Muscle layer of duodenum (tissue), 2 donors: ENCODE measurements around the gene MRPS12.
"Not testable (repeated sequence)": the region's sequence is repeated elsewhere in the genome, so short reads cannot be mapped to it uniquely, and the experiment has no call there.

Experiments used
- H3K27ac ChIP-seq: one replicate; pipeline ENCODE4 v1.7.0; 2013; ENCODE audit warnings: mild to moderate bottlenecking, low read length
- H3K27me3 ChIP-seq: one replicate; pipeline ENCODE4 v1.7.0; 2013; ENCODE audit warnings: low read depth, mild to moderate bottlenecking, control low read depth, low read length
- H3K36me3 ChIP-seq, 2 donors: one replicate each; pipeline ENCODE4 v1.7.0; 2013; ENCODE audit warnings: low read length in 2 of 2, control low read depth in 1 of 2, mild to moderate bottlenecking in 1 of 2; ENCODE audit not compliant: insufficient read depth in 2 of 2, control insufficient read depth in 1 of 2
- H3K4me1 ChIP-seq, 2 donors: one replicate each; pipeline ENCODE4 v1.7.0; 2013; ENCODE audit warnings: low read length in 2 of 2, mild to moderate bottlenecking in 2 of 2, control low read depth in 1 of 2, moderate library complexity in 1 of 2; ENCODE audit not compliant: insufficient read depth in 2 of 2, control insufficient read depth in 1 of 2
- H3K4me3 ChIP-seq, 2 donors: one replicate each; pipeline ENCODE4 v1.7.0; 2013; ENCODE audit warnings: low read length in 2 of 2, low read depth in 1 of 2, mild to moderate bottlenecking in 1 of 2
- H3K9me3 ChIP-seq, 2 donors: one replicate each; pipeline ENCODE4 v1.7.0; 2013; ENCODE audit warnings: low read length in 2 of 2, control low read depth in 1 of 2, mild to moderate bottlenecking in 1 of 2; ENCODE audit not compliant: control insufficient read depth in 1 of 2
- donor health status: healthy.

The MRPS12 gene

GRCh38 chr19:38921420-38922274 lies 9.1 kb upstream of the MRPS12 start:
- no peaks in the 10 kb centered on the region for H3K9me3 ChIP-seq
- H3K4me1 ChIP-seq, result no peaks in the 10 kb centered on the region
- no peak overlapping the region for H3K27ac ChIP-seq
- no peak overlapping the region for H3K4me3 ChIP-seq
- H3K27me3 ChIP-seq, result no peaks in the 10 kb centered on the region
- H3K36me3 ChIP-seq, result peaks cover 13 to 28% of the 10 kb centered on the region in 2 donors

DNA sequence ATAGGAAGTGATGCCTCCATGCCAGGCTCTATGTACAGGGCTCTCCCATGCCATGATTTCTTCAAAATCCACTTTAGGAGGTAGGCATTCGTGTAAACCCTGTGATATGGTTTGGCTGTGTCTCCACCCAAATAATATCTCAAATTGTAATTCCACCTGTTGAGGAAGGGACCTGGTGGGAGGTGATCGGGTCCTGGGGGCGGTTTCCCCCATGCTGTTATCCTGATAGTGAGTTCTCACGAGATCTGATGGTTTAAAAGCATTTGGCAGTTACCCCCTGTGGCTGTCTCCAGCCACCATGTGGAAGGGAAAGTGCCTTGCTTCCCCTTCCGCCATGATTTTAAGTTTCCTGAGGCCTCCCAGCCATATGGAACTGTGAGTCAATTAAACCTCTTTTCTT lies 8.3 kb upstream of the MRPS12 start:
- Histone ChIP-seq H3K4me1 (no peaks in the 10 kb centered on the region), H3K9me3 (no peaks in the 10 kb centered on the region), H3K4me3 (no peak overlapping the region), H3K36me3 (peaks cover 13 to 28% of the 10 kb centered on the region in 2 donors), H3K27me3 (no peaks in the 10 kb centered on the region), H3K27ac (no peak overlapping the region)

- H3K36me3 ChIP-seq, result peaks cover 13 to 28% of the 10 kb centered on the region in 2 donors
- no peak overlapping the region for H3K27ac ChIP-seq
- no peaks in the 10 kb centered on the region for H3K27me3 ChIP-seq
- H3K4me1 ChIP-seq, result peaks cover 0 to 2% of the 10 kb centered on the region in 2 donors
- H3K4me3 ChIP-seq, result no peak overlapping the region
- no peaks in the 10 kb centered on the region for H3K9me3 ChIP-seq
Measured at GRCh38 chr19:38924388-38924787, 6.4 kb upstream of the MRPS12 start.

- no peaks in the 10 kb centered on the region for H3K9me3 ChIP-seq
- H3K27ac ChIP-seq, result no peak overlapping the region
- H3K4me3 ChIP-seq, result no peak overlapping the region
- peaks cover 12 to 31% of the 10 kb centered on the region in 2 donors for H3K36me3 ChIP-seq
- H3K27me3 ChIP-seq, result no peaks in the 10 kb centered on the region
- H3K4me1 ChIP-seq, result peaks cover 0 to 23% of the 10 kb centered on the region in 2 donors
Measured at GRCh38 chr19:38928391-38929001, 2.2 kb upstream of the MRPS12 start.

GRCh38 chr19:38929929-38930775 lies 592 bp upstream of the MRPS12 start, which contains the start of gene SARS2:
Gene SARS2 (minus strand): TSS chr19:38930763. CDS start chr19:38930736, 27 bp downstream.
- H3K36me3 ChIP-seq, result peaks cover 3 to 27% of the 10 kb centered on the region in 2 donors
- H3K4me3 ChIP-seq, result peak within 1 kb of the TSS; percentile 94 to 97
- H3K9me3 ChIP-seq, result no peaks in the 10 kb centered on the region
- no peaks in the 10 kb centered on the region for H3K27me3 ChIP-seq
- H3K27ac ChIP-seq, result peak within 1 kb of the TSS; percentile 95
- peaks cover 0 to 23% of the 10 kb centered on the region in 2 donors for H3K4me1 ChIP-seq

DNA sequence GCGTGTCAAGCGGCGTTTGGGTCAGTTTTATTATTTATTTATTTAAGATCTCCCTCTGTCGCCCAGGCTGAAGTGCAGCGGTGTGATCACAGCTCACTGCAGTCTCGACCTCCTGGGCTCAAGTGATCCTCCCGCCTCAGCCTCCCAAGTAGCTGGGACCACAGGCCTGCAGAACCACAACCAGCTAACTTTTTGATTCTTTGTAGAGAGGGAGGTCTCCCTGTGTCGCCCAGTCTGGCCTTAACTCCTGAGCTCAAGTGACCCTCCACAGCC lies 713 bp downstream of the MRPS12 start:
- Histone ChIP-seq H3K4me1 (peaks cover 0 to 23% of the 10 kb centered on the region in 2 donors), H3K9me3 (no peaks in the 10 kb centered on the region), H3K27ac (no peak overlapping the region), H3K4me3 (peak overlapping the region; percentile 94 to 97), H3K36me3 (peaks cover 3 to 22% of the 10 kb centered on the region in 2 donors), H3K27me3 (no peaks in the 10 kb centered on the region)

GRCh38 chr19:38932425-38933179 lies 1.9 kb downstream of the MRPS12 start:
- Histone ChIP-seq H3K9me3 (no peaks in the 10 kb centered on the region), H3K27me3 (no peaks in the 10 kb centered on the region), H3K4me1 (peaks cover 0 to 23% of the 10 kb centered on the region in 2 donors), H3K27ac (no peak overlapping the region), H3K36me3 (peaks cover 3 to 22% of the 10 kb centered on the region in 2 donors), H3K4me3 (no peak overlapping the region)

- Histone ChIP-seq H3K27ac (no peak overlapping the region), H3K4me1 (peaks cover 0 to 23% of the 10 kb centered on the region in 2 donors), H3K36me3 (peaks cover 3 to 22% of the 10 kb centered on the region in 2 donors), H3K4me3 (no peak overlapping the region), H3K27me3 (no peaks in the 10 kb centered on the region), H3K9me3 (no peaks in the 10 kb centered on the region)
Measured at GRCh38 chr19:38933544-38933943, 2.8 kb downstream of the MRPS12 start.

DNA sequence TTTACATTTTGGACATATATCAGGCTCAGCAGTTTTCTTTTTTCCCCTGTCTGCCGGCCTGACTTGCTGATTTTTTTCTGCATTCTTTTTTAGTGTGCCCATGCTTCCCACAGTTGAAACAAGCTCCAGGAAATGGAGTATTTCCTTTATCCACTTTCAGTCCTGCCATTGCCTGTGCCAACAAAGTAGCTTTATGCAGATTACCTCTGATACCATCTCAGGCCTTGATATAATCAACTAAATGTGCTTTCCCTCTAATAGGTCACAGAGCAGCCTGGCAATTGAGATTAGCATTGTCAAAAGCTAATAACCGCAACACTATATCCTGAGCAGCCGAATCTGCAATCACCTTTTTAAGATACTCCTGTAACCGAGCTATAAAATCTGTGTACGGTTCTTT lies 9.2 kb downstream of the MRPS12 start:
- no peak overlapping the region for H3K27ac ChIP-seq
- H3K4me3 ChIP-seq, result no peak overlapping the region
- no peaks in the 10 kb centered on the region for H3K9me3 ChIP-seq
- peaks cover 4 to 5% of the 10 kb centered on the region in 2 donors for H3K36me3 ChIP-seq
- H3K27me3 ChIP-seq, result no peaks in the 10 kb centered on the region
- no peaks in the 10 kb centered on the region for H3K4me1 ChIP-seq

DNA sequence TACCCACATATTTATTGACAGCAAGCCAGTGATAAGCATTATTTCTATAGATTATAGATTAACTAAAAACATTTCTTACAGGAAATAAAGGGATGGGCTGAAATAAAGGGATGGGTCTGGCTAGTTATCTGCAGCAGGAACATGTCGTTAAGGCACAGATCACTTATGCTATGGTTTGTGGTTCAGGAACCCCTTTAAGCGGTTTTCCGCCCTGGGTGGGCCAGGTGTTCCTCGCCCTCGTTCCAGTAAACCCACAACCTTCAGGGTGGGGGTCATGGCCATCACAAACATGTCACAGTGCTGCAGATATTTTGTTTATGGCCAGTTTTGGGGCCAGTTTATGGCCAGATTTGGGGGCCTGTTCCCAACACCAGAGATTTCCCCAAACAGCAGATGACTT lies 10.7 kb downstream of the MRPS12 start:
- H3K36me3 ChIP-seq, H3K27me3 ChIP-seq, H3K4me1 ChIP-seq, H3K9me3 ChIP-seq, H3K4me3 ChIP-seq, H3K27ac ChIP-seq: not testable (repeated sequence)
